SK-N-SH (cell line): ENCODE results near the gene LONP2. TPM values are rescaled to one million over a fixed set of nuclear protein-coding genes. Genes with fewer than 3 reads are reported as not detected.

ENCODE experiments used
- CTCF ChIA-PET: fragments of 300-600, 350-600 bp; formaldehyde crosslinking; extraction: SDS; loops from one replicate; lab custom pipeline; 2021; lab: Yijun Ruan, JAX
- POLR2A ChIA-PET: fragments of 350-600 bp; sonication (Branson Sonifier 250); formaldehyde crosslinking; extraction: SDS; loops from one replicate; lab custom pipeline; 2020; ENCODE audit warnings: antibody characterized with exemption, inconsistent platforms; lab: Yijun Ruan, JAX
- DNase-seq: peaks from one replicate; pipeline ENCODE4 v3.0.0; 2012
- H2AFZ ChIP-seq: fragments of 200-600 bp; sonication (generic); 2 replicates; pipeline ENCODE4 v1.8.1; 2016; ENCODE audit warnings: antibody characterized with exemption, mild to moderate bottlenecking, low read depth
- H3F3A ChIP-seq: fragments of 200-600 bp; sonication (generic); replicated peaks from 2 replicates; pipeline ENCODE3; 2016; ENCODE audit warnings: antibody characterized with exemption, mild to moderate bottlenecking; ENCODE audit not compliant: insufficient read depth
- H3K27ac ChIP-seq, 2 experiments: fragments of 200-500 bp in 1 of 2; fragments of 200-600 bp in 1 of 2; sonication (Bioruptor generic) in 1 of 2; sonication (generic), shearing (Covaris generic) in 1 of 2; 2 replicates each; pipeline versions ENCODE4 v1.5.1 to v1.6.1; 2014 to 2016; ENCODE audit warnings: low read depth in 2 of 2, inconsistent platforms in 1 of 2, low read length in 1 of 2, mild to moderate bottlenecking in 1 of 2, mixed read lengths in 1 of 2
- H3K27me3 ChIP-seq: fragments of 200-600 bp; sonication (generic), shearing (Covaris generic); 2 replicates; pipeline ENCODE4 v1.6.1; 2016; ENCODE audit warnings: mixed run types; ENCODE audit not compliant: insufficient read depth
- H3K36me3 ChIP-seq, 2 experiments: fragments of 200-500 bp in 1 of 2; fragments of 200-600 bp in 1 of 2; sonication (Bioruptor generic) in 1 of 2; sonication (generic) in 1 of 2; replicated peaks in 1 of 2; 2 replicates each; pipeline versions ENCODE3 to v1.5.1; 2014 to 2016; ENCODE audit warnings: low read length in 1 of 2, mild to moderate bottlenecking in 1 of 2; ENCODE audit not compliant: insufficient read depth in 2 of 2, control insufficient read depth in 1 of 2
- H3K4me1 ChIP-seq, 2 experiments: fragments of 200-500 bp in 1 of 2; fragments of 200-600 bp in 1 of 2; sonication (Bioruptor generic) in 1 of 2; sonication (generic), shearing (Covaris generic) in 1 of 2; 2 replicates each; pipeline versions ENCODE4 v1.5.1 to v1.6.1; 2014 to 2016; ENCODE audit warnings: low read depth in 1 of 2, low read length in 1 of 2, mixed run types in 1 of 2; ENCODE audit not compliant: insufficient read depth in 2 of 2, control insufficient read depth in 1 of 2
- H3K4me2 ChIP-seq: fragments of 200-600 bp; sonication (generic), shearing (Covaris generic); 2 replicates; pipeline ENCODE4 v1.6.1; 2017; ENCODE audit warnings: mixed run types
- H3K4me3 ChIP-seq, 2 experiments: fragments of 200-500 bp in 1 of 2; fragments of 200-600 bp in 1 of 2; sonication (Bioruptor generic) in 1 of 2; sonication (generic), shearing (Covaris generic) in 1 of 2; 2 replicates each; pipeline versions ENCODE4 v1.5.1 to v1.8.1; 2014 to 2016; ENCODE audit warnings: low read depth in 2 of 2, inconsistent platforms in 1 of 2, low read length in 1 of 2, mild to moderate bottlenecking in 1 of 2, mixed read lengths in 1 of 2, moderate library complexity in 1 of 2
- H3K79me2 ChIP-seq: fragments of 200-600 bp; sonication (generic); 2 replicates; pipeline ENCODE4 v1.8.1; 2017; ENCODE audit warnings: mild to moderate bottlenecking; ENCODE audit not compliant: insufficient read depth
- H3K9ac ChIP-seq: fragments of 200-600 bp; sonication (generic); 2 replicates; pipeline ENCODE4 v1.6.1; 2017; ENCODE audit warnings: mixed run types
- H3K9me2 ChIP-seq: fragments of 200-600 bp; sonication (generic); 2 replicates; pipeline ENCODE4 v1.6.1; 2017; ENCODE audit warnings: mixed run types
- H3K9me3 ChIP-seq: fragments of 200-600 bp; sonication (generic); 2 replicates; pipeline ENCODE4 v1.6.1; 2017; ENCODE audit warnings: mixed run types, mild to moderate bottlenecking, moderate library complexity
- H4K20me1 ChIP-seq: fragments of 200-600 bp; sonication (generic); 2 replicates; pipeline ENCODE4 v1.6.1; 2017; ENCODE audit warnings: mild to moderate bottlenecking, mixed run types; ENCODE audit not compliant: insufficient read depth
- CHD2 ChIP-seq: fragments of 150-350 bp; IDR thresholded peaks from 2 replicates; pipeline ENCODE4 v1.6.1; 2018; ENCODE audit warnings: low read length; ENCODE audit not compliant: partially characterized antibody
- FOXJ3 ChIP-seq: sonication (generic); formaldehyde crosslinking; IDR thresholded peaks from 2 replicates; pipeline ENCODE4 v1.5.1; 2020; ENCODE audit warnings: mild to moderate bottlenecking, missing genetic modification reagents
- FOXM1 ChIP-seq: IDR thresholded peaks from 2 replicates; pipeline ENCODE4 v1.4.0; 2012; ENCODE audit warnings: low read depth, mild to moderate bottlenecking
- JUND ChIP-seq: IDR thresholded peaks from 2 replicates; pipeline ENCODE4 v1.4.0; 2012
- RCOR1 ChIP-seq: fragments of 150-350 bp; IDR thresholded peaks from 2 replicates; pipeline ENCODE4 v1.6.1; 2017; ENCODE audit warnings: antibody characterized with exemption, low read length
- RXRA ChIP-seq: IDR thresholded peaks from 2 replicates; pipeline ENCODE4 v1.4.0; 2012; ENCODE audit warnings: low read depth, mild to moderate bottlenecking, borderline replicate concordance
- SMC3 ChIP-seq: IDR thresholded peaks from 2 replicates; pipeline ENCODE4 v1.6.1; 2012; ENCODE audit warnings: low read depth, low read length, improper control_type of control experiment
- YY1 ChIP-seq: IDR thresholded peaks from 2 replicates; pipeline ENCODE4 v1.4.0; 2012; ENCODE audit warnings: low read depth, mild to moderate bottlenecking
- WGBS: methylation state at CpG from one replicate; pipeline ENCODE4 v1.1.6; 2017; ENCODE audit warnings: low lambda C conversion rate; 5-methylcytosine and 5-hydroxymethylcytosine counted together
- polyA plus RNA-seq, 3 experiments: library from polyadenylated mRNA; depleted of rRNA; stranded (reverse); fragments of >200 nt; gene quantifications; 2 replicates each; pipeline ENCODE4 v1.2.3, GENCODE V29; 2012
- TF ChIP-seq, protein P1 (sequence below): IDR thresholded peaks from 2 replicates; pipeline ENCODE4 v1.6.1; 2012; ENCODE audit warnings: mild to moderate bottlenecking, low read depth, low read length, moderate library complexity
- TF ChIP-seq, protein P2 (sequence below): fragments of 150-350 bp; IDR thresholded peaks from 2 replicates; pipeline ENCODE4 v1.6.1; 2017; ENCODE audit warnings: antibody characterized with exemption, low read length, low read depth, borderline replicate concordance
- TF ChIP-seq, protein P3 (sequence below): fragments of 200-600 bp; sonication (generic); IDR thresholded peaks from 2 replicates; pipeline ENCODE4 v1.6.1; 2017; ENCODE audit warnings: antibody characterized with exemption, mild to moderate bottlenecking, moderate library complexity

LONP2 gene
- polyA plus RNA-seq, 1 of the 3 experiments (the other 2 are of a cell fraction): 22.4 TPM

DNA sequence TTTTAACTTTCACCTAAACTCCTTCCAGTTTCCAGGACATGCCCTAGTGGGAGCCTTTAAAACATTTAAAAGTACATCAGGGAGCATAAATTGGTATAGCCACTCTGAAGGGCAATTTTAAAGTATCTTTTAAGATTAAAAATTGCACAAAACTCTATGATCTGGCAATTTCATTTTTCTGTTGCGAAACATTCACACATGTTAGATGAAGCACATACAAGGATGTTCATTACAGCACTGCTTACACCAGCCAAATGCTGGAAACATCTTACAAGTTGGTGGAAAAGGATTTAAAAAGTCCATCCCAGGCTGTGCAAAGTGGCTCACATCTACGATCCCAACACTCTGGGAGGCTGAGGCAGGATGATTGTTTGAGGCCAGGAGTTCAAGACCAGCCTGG lies 26.4 kb upstream of the LONP2 start:
- Histone ChIP-seq H3K27me3 (no peaks in the 10 kb centered on the region; the same call in 1 of the 2 replicates), H3K9ac (no peak overlapping the region), H3K4me3 (no peak overlapping the region), H3K36me3 (no peaks in the 10 kb centered on the region), H3K9me2 (no peaks in the 10 kb centered on the region), H3F3A (no peaks in the 10 kb centered on the region), H3K4me2 (no peak overlapping the region), H4K20me1 (no peaks in the 10 kb centered on the region), H3K79me2 (no peaks in the 10 kb centered on the region), H3K9me3 (no peaks in the 10 kb centered on the region), H3K4me1 (no peaks in the 10 kb centered on the region), H3K27ac (no peak overlapping the region), H2AFZ (no peak overlapping the region)
- TF ChIP-seq FOXJ3 (CRISPR knock-in tag): no peak
- TF ChIP-seq, protein P1, sequence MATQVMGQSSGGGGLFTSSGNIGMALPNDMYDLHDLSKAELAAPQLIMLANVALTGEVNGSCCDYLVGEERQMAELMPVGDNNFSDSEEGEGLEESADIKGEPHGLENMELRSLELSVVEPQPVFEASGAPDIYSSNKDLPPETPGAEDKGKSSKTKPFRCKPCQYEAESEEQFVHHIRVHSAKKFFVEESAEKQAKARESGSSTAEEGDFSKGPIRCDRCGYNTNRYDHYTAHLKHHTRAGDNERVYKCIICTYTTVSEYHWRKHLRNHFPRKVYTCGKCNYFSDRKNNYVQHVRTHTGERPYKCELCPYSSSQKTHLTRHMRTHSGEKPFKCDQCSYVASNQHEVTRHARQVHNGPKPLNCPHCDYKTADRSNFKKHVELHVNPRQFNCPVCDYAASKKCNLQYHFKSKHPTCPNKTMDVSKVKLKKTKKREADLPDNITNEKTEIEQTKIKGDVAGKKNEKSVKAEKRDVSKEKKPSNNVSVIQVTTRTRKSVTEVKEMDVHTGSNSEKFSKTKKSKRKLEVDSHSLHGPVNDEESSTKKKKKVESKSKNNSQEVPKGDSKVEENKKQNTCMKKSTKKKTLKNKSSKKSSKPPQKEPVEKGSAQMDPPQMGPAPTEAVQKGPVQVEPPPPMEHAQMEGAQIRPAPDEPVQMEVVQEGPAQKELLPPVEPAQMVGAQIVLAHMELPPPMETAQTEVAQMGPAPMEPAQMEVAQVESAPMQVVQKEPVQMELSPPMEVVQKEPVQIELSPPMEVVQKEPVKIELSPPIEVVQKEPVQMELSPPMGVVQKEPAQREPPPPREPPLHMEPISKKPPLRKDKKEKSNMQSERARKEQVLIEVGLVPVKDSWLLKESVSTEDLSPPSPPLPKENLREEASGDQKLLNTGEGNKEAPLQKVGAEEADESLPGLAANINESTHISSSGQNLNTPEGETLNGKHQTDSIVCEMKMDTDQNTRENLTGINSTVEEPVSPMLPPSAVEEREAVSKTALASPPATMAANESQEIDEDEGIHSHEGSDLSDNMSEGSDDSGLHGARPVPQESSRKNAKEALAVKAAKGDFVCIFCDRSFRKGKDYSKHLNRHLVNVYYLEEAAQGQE: no peak
- CTCF ChIA-PET: interaction anchor here (1.0 kb wide), 1 partner anchor 18 kb away, joined by 3 read pairs; no protein-coding TSS in a partner anchor
- WGBS: 48% methylated on average over 2 of the region's 2 CpGs
- DNase-seq: no peak
- POLR2A ChIA-PET: no interaction called here

DNA sequence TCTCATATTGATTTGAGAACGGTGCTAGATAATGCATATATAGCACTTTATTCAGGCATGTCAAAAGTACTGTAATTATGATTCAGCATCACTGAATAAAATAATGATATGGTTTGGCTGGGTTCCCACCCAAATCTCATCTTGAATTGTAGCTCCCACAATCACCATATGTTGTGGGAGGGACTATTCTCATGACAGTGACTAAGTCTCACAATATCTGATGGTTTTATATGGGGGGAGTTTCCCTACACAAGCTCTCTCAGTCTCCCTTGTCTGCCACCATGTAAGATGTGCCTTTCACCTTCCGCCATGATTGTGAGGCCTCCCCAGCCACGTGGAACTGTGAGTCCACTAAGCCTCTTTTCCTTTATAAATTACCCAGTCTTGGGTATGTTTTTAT lies 25.6 kb upstream of the LONP2 start:
- Histone ChIP-seq H2AFZ (no peak overlapping the region), H3K79me2 (no peaks in the 10 kb centered on the region), H4K20me1 (no peaks in the 10 kb centered on the region), H3F3A (no peaks in the 10 kb centered on the region), H3K4me1 (no peaks in the 10 kb centered on the region), H3K9me2 (no peaks in the 10 kb centered on the region), H3K27ac (no peak overlapping the region), H3K9me3 (no peaks in the 10 kb centered on the region), H3K27me3 (no peaks in the 10 kb centered on the region; the same call in 1 of the 2 replicates), H3K9ac (no peak overlapping the region), H3K36me3 (no peaks in the 10 kb centered on the region), H3K4me2 (no peak overlapping the region), H3K4me3 (no peak overlapping the region)
- CTCF ChIA-PET: interaction anchor here (0.7 to 1.7 kb wide), 4 partner anchors 10 to 405 kb away, joined by 3 to 4 read pairs (median 3); no protein-coding TSS in a partner anchor
- TF ChIP-seq, protein P2, sequence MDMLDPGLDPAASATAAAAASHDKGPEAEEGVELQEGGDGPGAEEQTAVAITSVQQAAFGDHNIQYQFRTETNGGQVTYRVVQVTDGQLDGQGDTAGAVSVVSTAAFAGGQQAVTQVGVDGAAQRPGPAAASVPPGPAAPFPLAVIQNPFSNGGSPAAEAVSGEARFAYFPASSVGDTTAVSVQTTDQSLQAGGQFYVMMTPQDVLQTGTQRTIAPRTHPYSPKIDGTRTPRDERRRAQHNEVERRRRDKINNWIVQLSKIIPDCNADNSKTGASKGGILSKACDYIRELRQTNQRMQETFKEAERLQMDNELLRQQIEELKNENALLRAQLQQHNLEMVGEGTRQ: no peak
- WGBS: 61% methylated on average over 3 of the region's 3 CpGs
- DNase-seq: no peak
- POLR2A ChIA-PET: no interaction called here

DNA sequence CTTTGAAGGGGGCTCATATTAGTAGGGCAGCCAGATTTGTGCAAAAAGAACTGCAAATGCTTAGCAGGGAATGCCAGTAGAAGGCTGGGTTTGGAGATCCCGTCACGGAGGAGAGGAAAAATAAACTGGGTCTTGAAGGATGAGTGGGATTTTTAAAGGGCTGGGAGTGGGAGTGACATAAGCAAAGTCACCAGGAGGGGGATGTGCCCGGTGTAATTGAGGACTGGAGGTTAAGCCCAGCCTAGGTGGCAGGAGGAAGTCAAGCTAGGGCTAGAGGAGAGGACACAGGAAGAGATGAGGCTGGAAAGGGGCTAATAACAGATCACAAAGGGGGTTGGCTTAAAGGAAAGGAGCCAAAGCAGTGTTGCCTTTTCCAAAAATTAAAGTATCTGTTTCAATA lies 23.2 kb upstream of the LONP2 start:
- Histone ChIP-seq H3K9me2 (no peaks in the 10 kb centered on the region), H3F3A (no peaks in the 10 kb centered on the region), H3K4me1 (peaks cover 0 to 2% of the 10 kb centered on the region in 2 experiments; a peak in 1 of 4 replicates), H3K9ac (no peak overlapping the region), H3K4me3 (no peak overlapping the region), H3K79me2 (no peaks in the 10 kb centered on the region), H3K27ac (no peak overlapping the region), H2AFZ (no peak overlapping the region), H3K27me3 (no peaks in the 10 kb centered on the region), H3K36me3 (no peaks in the 10 kb centered on the region), H4K20me1 (no peaks in the 10 kb centered on the region), H3K9me3 (no peaks in the 10 kb centered on the region), H3K4me2 (no peak overlapping the region)
- WGBS: 61% methylated on average over 3 of the region's 3 CpGs
- POLR2A ChIA-PET: no interaction called here
- CTCF ChIA-PET: no interaction called here
- DNase-seq: no peak
- TF ChIP-seq FOXM1 (no peak), RCOR1 (no peak), JUND (no peak), SMC3 (no peak), RXRA (no peak), CHD2 (no peak), YY1 (no peak)
- TF ChIP-seq, protein P1: no peak
- TF ChIP-seq, protein P3, sequence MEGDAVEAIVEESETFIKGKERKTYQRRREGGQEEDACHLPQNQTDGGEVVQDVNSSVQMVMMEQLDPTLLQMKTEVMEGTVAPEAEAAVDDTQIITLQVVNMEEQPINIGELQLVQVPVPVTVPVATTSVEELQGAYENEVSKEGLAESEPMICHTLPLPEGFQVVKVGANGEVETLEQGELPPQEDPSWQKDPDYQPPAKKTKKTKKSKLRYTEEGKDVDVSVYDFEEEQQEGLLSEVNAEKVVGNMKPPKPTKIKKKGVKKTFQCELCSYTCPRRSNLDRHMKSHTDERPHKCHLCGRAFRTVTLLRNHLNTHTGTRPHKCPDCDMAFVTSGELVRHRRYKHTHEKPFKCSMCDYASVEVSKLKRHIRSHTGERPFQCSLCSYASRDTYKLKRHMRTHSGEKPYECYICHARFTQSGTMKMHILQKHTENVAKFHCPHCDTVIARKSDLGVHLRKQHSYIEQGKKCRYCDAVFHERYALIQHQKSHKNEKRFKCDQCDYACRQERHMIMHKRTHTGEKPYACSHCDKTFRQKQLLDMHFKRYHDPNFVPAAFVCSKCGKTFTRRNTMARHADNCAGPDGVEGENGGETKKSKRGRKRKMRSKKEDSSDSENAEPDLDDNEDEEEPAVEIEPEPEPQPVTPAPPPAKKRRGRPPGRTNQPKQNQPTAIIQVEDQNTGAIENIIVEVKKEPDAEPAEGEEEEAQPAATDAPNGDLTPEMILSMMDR: no peak
